GM19025 (cell line): Measurements from ENCODE around the gene GPR183.

Experiments used
- ATAC-seq: cut with Tn5 transposase; IDR thresholded peaks from one replicate; pipeline ENCODE4 v1.9.1; 2021; ENCODE audit warnings: mild to moderate bottlenecking, low read depth, moderate library complexity; ENCODE audit not compliant: unreplicated experiment

GPR183 gene

GRCh38 chr13:99339736-99340397 is 32.7 kb upstream of the GPR183 start:
- ATAC-seq = no peak

GRCh38 chr13:99339230-99339721 is 32.1 kb upstream of the GPR183 start:
- no peak for ATAC-seq

GRCh38 chr13:99335603-99336002 is 28.4 kb upstream of the GPR183 start:
- ATAC-seq = no peak

DNA sequence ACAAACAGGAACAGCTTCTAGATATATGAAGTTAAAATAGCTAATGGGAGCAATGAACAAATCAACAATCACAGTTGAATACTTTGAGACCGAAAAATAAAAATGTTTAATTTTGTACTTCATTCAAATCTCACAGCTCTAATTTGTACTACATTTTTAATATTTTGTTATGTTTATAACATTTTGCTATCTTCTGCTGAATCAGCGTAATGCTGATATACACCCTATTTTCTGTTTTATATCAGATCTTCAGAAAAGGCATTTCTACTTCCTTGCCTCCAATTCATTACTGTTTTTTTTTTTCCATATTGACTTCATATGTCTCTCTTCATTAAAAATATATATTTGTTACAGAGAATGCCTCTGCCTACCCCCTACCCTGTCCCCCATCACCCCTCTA is 27.9 kb upstream of the GPR183 start:
- no peak for ATAC-seq

GRCh38 chr13:99334221-99334620 is 27.0 kb upstream of the GPR183 start:
- ATAC-seq = no peak

GRCh38 chr13:99332456-99332855 is 25.3 kb upstream of the GPR183 start:
- ATAC-seq = no peak

DNA sequence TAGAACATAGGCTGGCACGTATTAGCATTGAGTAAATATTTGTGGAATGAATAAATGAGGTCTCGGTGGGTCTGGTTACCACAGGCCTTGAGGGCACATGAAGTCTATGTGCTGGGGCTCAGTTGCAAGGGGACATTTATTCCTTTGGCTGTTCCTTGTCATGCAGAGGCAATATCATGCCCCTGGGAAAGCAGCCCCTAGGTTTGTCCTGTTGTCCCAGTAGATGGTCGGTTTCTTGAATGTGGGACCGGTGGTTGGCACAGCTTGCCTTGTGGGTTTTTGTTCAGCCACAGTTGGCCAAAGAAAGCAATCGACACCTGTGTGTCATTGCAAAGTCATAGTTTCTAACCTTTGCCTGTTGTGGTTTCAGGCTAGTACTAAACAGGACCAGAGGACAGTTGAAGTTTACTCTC is 24.7 kb upstream of the GPR183 start:
- ATAC-seq = peak; percentile 86

DNA sequence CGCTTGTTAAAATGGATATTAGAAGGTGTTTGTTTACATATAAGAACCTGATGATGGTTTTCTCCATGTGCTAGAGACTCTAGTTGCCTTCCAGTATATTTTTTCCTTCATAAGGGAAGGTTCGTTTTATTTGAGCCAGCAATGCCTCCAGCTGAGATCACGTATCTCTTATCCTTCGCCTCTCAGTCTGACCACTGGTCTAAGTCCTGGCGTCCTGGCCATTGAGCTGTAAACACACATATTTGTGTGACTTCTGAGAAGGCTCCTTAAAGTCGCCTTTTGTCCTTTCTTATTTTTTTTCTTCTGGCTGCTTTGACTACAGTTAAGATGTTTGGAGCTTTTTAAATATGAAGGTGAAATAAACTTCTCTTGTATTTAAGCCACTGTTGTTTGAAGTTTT is 23.7 kb upstream of the GPR183 start:
- no peak for ATAC-seq

DNA sequence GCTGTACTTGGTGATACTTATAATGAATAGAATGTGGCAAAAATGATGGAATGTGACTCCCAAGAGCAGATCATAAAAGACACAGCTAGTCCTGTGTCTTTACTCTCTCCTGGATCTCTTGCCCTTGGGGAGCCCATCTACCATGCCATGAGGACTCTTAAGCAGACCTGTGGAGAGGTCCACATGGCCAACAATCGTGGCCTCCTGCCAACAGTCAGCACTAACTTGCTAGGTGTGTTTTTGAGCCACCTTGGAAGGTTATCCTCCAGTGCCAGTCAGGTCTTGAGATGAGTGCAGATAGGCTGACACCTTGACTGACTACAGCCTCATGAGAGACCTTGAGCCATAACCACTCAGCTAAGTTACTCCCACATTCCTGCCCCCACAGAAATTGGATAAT is 22.3 kb upstream of the GPR183 start:
- no peak for ATAC-seq

DNA sequence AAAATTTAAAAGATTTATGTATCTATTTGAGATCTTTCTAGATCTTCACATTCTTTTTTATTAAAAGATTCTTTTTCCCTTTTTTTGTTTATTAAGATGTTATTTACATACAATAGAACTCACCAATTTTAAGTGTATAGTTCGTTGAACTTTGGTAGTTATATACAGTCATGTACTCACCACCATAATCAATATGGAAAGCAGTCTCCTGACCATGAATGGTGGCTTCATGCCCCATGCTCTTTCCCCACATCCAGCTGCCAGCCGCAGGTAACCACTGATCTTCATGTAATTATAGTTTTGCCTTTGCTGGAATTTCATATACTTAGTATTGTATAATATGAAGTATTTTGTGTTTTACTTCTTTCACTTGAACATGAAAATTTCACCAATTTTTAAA is 20.6 kb upstream of the GPR183 start:
- ATAC-seq = no peak

DNA sequence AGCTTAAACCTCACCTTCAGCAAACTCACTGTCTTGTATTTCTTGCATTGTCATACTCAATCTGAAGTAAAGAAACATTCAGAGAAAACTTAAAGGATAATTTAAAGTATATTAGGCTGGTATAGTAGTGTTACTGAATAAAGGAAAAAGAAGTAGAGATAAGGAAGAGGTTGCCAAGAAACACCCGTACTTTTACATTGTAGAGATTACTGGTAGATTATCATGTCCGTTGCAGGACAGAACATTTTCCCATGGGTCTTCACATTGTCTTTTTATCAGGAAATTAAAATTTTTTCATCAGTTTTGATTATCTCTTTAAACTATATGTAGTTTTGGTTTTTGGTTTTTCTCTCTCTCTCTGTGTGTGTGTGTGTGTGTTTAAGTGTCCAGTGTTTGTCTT is 19.9 kb upstream of the GPR183 start:
- ATAC-seq = no peak

DNA sequence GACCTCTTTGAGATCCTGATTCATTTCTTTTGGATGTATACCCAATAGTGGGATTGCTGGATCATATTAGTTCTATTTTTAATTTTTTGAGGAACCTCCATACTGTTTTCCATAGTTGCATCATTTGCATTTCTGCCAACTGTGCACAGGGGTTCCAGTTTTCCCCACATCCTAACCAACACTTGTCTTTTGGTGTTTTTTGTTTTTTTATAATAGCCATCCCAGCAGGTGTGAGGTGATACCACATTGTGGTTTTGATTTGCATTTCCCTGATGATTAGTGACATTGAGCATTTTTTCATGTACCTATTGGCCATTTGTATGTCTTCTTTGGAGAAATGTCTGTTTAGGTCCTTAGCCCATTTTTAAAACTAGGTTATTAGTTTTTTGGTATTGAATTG is 18.8 kb upstream of the GPR183 start:
- ATAC-seq = no peak

- no peak for ATAC-seq
Measured at GRCh38 chr13:99323488-99323887, 16.3 kb upstream of the GPR183 start.

- ATAC-seq = peak; percentile 79
Measured at GRCh38 chr13:99322297-99323103, 15.3 kb upstream of the GPR183 start.

DNA sequence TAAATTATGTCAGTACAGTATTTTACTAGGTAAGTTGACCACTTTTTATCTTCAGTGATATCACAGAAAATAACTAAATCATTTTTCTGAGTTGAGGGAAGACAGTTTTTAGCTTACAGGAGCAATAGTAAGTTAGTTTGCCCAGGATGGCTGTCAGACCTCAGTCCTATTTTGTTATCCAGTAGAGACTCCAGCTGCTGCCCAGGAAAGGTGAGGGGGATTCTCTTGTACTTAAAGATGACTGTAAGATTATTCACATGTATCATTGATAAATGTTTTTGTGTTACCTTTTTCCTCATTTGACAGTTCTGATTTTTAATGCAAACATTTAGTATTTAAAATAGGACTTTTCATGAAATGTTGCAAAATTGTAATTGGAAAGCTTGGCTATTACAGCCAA is 14.5 kb upstream of the GPR183 start:
- no peak for ATAC-seq

- no peak for ATAC-seq
Measured at GRCh38 chr13:99320693-99321481, 13.7 kb upstream of the GPR183 start.

- no peak for ATAC-seq
Measured at GRCh38 chr13:99316657-99317256, 9.6 kb upstream of the GPR183 start.

GRCh38 chr13:99316224-99316623 is 9.0 kb upstream of the GPR183 start:
- ATAC-seq = no peak

- no peak for ATAC-seq
Measured at GRCh38 chr13:99315186-99315585, 8.0 kb upstream of the GPR183 start.

- no peak for ATAC-seq
Measured at GRCh38 chr13:99314640-99315176, 7.5 kb upstream of the GPR183 start.

DNA sequence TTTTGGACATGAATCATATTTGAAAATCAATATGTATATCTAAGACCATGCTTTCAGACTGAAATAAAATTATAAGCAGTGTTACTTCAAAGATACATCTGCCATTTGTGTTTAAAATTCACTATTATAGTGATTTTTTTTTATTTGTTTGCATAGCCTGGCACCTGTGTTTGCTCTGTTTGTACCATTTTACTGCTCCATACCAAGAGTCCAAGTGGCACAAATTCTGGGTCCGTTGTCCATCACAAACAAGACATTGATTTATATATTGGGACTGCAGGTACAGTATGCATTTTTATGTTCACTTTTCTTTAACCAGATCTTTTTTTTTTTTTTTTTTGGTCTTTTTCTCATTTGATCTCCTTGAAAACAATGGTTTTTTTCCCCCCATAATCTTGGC is 6.7 kb upstream of the GPR183 start:
- ATAC-seq = no peak
